ENCODE results near the gene UBR3.
"Not testable (repeated sequence)": the region's sequence is repeated elsewhere in the genome, so short reads cannot be mapped to it uniquely, and the experiment has no call there.

Gene UBR3

GRCh38 chr2:169957219-169957618 lies 130.0 kb downstream of the UBR3 start:
- not testable (repeated sequence) for DNase-seq

GRCh38 chr2:169961911-169962310 lies 134.7 kb downstream of the UBR3 start:
- DNase-seq: peak; percentile 39

GRCh38 chr2:169963786-169964185 lies 136.5 kb downstream of the UBR3 start:
- DNase-seq: no peak

DNA sequence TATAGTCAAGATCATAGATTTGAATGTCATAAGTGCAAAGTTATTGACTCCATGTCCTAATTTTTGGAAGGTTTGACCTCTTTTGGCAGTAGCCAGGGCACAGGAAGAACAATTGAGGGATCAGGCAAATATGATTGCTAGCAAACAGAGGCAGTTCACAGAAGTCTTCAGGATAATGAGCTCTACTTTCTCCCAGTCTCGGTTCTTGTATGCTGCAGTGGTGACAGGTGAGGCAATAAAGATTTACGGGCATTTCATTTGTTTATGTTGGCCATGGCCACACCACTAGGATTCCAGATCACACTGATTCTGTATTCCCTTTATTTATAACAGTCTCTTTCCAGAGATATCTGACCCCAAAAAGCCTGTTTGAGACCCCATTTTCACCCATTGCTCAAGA lies 137.5 kb downstream of the UBR3 start:
- no peak for DNase-seq

DNA sequence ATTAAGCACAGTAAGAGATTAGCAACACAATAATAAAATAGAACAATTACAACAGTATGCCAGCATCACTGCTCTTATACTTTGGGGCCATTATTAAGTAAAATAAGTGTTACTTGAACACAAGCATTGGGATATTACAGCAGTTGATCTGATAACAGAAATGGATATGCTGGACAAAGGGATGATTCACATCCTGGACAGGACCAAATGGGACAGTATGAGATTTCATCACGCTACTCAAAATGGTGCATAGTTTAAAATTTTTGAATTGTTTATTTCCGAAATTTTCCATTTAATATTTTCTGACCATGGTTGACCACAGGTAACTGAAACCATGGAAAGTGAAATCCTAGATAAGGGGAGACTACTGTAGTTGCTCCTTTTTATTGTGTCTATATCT lies 138.2 kb downstream of the UBR3 start:
- DNase-seq: peak; percentile 8

- DNase-seq: no peak
Observed at GRCh38 chr2:169966454-169966853, 139.2 kb downstream of the UBR3 start.

GRCh38 chr2:169968743-169969142 lies 141.5 kb downstream of the UBR3 start:
- no peak for DNase-seq

DNA sequence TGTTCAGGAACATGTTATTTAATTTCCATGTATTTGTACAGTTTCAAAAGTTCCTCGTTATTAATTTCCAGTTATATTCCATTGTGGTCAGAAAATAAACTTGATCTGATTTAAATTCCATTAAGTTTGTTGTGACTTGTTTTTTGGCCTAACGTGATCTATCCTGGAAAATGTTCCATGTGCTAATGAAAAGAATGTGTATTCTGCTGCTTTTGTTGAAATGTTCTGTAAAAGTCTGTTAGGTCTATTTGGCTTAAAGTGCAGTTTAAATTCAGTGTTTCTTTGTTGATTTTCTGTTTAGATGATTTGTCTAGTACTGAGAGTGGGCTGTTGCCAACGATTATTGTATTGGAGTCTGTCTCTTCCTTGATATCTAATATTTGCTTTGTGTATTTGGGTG lies 148.0 kb downstream of the UBR3 start:
- no peak for DNase-seq

DNA sequence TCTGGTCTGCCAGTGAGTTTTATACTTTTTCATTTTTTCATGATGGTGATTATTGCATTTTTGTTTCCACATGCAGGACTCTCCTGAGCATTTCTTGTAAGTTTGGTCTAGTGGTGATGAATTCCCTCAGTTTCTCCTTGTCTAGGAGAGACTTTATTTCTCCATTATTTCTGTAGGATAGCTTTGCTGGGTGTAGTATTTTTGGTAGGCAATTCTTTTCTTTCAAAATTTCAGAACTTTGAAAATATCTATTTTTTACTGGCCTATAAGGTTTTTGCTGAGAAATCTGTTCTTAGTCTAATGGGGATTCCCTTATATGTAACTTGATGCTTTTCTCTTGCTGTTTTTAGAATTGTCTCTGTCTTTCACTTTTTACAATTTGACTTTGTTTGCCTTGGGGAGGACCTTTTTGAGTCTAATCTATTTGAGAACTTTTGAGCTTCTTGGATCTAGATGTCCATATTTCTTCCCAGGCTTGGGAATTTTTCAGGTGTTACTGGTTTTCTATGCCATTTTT lies 149.1 kb downstream of the UBR3 start:
- no peak for DNase-seq

GRCh38 chr2:169977530-169977929 lies 150.3 kb downstream of the UBR3 start:
- no peak for DNase-seq

DNA sequence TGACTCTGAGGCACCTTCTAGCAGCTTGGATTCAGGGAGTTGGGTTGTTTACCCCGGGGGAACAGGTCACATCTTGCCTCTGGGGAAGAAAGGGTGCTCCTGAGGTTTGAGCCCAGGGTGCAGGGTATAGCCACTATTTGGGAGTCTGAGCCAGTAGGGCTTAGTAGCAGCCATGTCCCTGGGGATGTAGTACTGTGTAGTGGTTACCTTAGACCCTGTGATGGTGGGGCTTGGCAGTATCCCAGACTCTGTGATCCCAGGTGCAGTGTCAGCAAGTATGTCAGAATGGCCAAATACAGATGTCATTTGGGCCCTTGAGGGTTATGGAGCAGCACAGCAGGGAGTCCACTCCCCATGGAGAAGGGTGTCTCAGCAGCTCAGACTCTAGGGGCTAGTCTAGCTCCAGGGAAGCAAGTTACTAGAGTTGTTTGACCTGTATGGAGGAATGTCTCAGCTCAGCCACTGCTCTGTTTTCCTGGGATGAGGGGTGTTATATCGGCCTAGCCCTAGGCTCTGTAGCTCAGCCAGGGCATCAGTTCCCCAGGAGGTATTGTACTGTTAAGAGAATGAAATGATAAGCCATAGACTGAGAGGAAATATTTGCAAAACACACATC lies 151.3 kb downstream of the UBR3 start:
- DNase-seq: no peak

DNA sequence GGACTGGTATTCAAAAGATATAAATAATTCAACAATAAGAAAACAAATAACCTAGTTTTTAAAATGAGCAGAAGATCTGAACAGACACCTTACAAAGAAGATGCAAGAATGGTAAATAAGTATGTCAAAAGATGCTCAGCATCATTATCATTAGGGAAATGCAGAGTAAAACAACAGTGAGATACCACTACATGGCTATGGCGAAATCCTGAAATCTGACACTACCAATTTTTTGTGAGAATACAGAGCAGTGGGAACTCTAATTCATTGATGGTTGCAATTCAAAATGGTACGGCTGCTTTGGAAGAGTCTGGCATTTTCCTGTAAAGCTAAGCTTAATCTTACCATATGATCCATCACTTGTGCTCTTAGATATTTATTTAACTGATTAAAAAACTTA lies 151.8 kb downstream of the UBR3 start:
- no peak for DNase-seq

- peak; percentile 36 for DNase-seq
Observed at GRCh38 chr2:169980001-169980400, 152.7 kb downstream of the UBR3 start.

GRCh38 chr2:169980643-169981042 lies 153.4 kb downstream of the UBR3 start:
- no peak for DNase-seq

GRCh38 chr2:169982929-169983328 lies 155.7 kb downstream of the UBR3 start:
- DNase-seq: no peak

- no peak for DNase-seq
Observed at GRCh38 chr2:169983506-169983905, 156.3 kb downstream of the UBR3 start.

DNA sequence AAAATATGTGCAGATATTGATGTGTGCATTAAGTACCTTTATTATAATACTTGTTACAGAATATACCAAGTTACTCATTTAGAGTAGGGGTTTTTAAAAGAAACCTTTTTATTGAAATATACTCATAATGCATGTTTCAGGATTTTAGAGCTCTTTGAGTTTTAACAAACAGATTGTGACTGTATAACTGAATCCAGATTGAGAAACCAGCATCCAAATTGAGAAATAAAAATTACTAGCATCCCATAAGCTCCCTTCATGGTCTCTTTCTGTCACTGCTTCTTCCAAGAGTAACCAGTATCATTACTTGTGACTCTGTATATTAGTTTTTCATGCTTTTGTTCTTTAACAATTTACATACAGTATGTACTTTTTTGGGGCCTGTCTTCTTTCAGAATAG lies 156.9 kb downstream of the UBR3 start:
- DNase-seq: no peak

- DNase-seq: no peak
Observed at GRCh38 chr2:169994752-169995151, 167.5 kb downstream of the UBR3 start.

DNA sequence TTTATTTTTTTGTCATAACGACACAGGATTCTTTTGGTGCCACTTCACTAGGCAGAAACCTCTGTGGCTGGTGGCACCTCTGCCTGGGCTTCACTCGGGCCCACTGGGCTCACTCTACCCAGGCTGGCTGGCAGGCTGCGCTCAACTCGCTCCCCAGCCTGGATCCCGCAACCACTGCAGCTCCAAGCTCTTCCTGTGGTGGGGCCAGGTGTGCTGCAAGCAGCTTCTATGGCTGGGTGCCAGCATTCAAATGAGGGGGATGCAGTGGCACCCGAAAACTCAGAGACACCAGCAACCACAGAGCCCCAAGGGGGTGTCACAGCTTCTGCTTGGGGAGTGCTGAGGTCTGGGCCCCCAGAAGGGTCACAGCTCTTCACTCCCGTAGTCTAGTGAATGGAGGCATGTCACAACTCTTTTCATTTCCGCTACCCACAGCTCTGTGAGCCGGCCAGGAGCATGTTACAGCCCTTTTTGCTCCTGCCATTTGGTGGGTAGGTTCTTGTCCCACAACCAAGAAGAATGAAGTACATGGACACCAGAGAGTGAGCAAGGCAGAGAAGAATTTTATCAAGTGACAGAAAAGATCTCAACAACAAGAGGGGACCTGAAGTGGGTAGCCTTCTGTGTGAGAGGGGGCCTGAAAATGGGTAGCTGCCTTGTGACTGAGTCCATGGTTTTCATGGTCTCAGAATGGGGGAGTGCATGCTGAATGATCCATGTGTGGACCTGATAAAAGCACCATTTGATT lies 170.1 kb downstream of the UBR3 start:
- no peak for DNase-seq

DNA sequence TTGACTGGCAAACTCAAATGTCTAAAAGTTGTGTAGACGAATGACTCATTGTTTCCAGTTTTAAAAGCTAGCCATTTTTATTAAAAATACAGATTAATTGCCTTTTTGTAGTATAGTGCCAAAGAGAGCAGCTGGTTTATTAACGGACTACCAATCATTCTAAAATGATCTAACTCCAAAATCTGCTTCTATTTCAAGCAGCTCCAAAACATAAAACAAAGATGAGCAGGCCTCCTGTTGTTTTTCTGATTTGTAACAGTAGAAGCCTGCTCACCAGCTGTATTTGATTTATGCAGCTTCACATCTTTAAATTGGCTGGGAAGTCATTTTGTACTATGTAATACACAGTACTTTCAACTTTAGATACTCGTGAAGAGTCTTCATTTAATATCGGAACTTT lies 171.8 kb downstream of the UBR3 start:
- peak; percentile 20 for DNase-seq

DNA sequence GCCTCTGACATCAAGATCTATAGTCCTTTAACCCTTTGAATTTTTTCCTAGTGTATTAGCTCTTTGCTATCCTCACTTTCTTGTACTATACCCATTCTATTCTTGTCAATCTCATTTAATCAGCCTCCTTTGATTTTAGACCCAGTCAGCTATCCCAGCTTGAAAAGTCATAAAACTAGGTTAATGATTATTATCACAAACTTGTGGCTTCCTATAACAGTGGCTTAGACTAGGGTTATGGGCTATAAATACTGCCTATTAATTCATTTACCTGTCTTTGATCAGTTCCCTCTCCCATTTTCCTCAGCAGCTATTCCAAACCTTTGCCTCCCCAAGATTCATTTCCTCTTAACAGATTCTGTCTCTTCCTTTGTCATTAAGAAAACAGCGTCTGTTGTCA lies 174.8 kb downstream of the UBR3 start:
- no peak for DNase-seq

- no peak for DNase-seq
Observed at GRCh38 chr2:170005702-170006101, 178.4 kb downstream of the UBR3 start.

- DNase-seq: no peak
Observed at GRCh38 chr2:170006587-170007325, 179.5 kb downstream of the UBR3 start.

DNA sequence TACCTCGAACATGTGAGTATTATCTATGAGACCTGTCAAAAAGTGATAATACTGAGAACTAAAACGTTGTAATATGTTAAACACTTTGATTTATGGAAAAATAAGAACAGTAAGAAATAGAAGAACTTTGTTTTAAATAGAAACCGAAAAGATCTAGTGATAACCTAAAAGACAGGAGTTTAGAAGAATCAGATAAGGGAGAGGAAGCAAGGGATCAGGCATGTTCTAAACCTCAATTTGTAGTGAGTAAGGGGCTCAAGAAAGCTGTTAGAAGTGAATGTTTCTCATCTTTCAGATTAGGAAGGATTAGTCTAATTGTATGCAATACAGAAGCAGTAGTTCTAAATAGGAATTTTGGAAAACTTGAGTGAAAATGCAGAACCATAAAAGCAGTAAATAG lies 182.0 kb downstream of the UBR3 start:
- no peak for DNase-seq
